IPS DF 4.7 (cell line): ENCODE data around the gene PHF2.

Experiments
- DNase-seq: peaks from one replicate; pipeline ENCODE4 v3.0.0-alpha.2; 2013; ENCODE audit warnings: low spot score; ENCODE audit errors: extremely low read depth

The PHF2 gene

GRCh38 chr9:93701494-93702218, 125.3 kb downstream of the PHF2 start:
- DNase-seq = no peak

GRCh38 chr9:93702261-93702660, 125.9 kb downstream of the PHF2 start:
- DNase-seq = no peak

GRCh38 chr9:93708289-93708986, 132.1 kb downstream of the PHF2 start:
- DNase-seq = no peak

- no peak for DNase-seq
Observed at GRCh38 chr9:93708987-93709302, 132.6 kb downstream of the PHF2 start.

- no peak for DNase-seq
Observed at GRCh38 chr9:93709600-93710369, 133.4 kb downstream of the PHF2 start.

- DNase-seq = no peak
Observed at GRCh38 chr9:93710370-93710723, 134.0 kb downstream of the PHF2 start.

- no peak for DNase-seq
Observed at GRCh38 chr9:93711002-93711401, 134.6 kb downstream of the PHF2 start.

- DNase-seq = no peak
Observed at GRCh38 chr9:93712896-93713295, 136.5 kb downstream of the PHF2 start.

- DNase-seq = no peak
Observed at GRCh38 chr9:93713716-93714115, 137.3 kb downstream of the PHF2 start.

- no peak for DNase-seq
Observed at GRCh38 chr9:93721417-93721965, 145.1 kb downstream of the PHF2 start.

GRCh38 chr9:93724852-93725251, 148.5 kb downstream of the PHF2 start:
- no peak for DNase-seq

- DNase-seq = no peak
Observed at GRCh38 chr9:93725382-93725781, 149.0 kb downstream of the PHF2 start.

- DNase-seq = no peak
Observed at GRCh38 chr9:93726147-93726546, 149.8 kb downstream of the PHF2 start.
